ENCODE measurements around the gene RNF207. TPM values are rescaled to one million over a fixed set of nuclear protein-coding genes. Genes with fewer than 3 reads are reported as not detected.

RNF207 gene
- total and polyA plus RNA-seq, 2 donors: 3.0 to 18.8 TPM

- H3K36me3 ChIP-seq (ENCODE audit: control insufficient read depth in 2 of 2, insufficient read depth in 2 of 2, low read length in 1 of 2): no peaks in the 10 kb centered on the region
- H3K4me1 ChIP-seq (ENCODE audit: control insufficient read depth in 2 of 2, insufficient read depth in 2 of 2, low read length in 2 of 2): peaks cover 4 to 9% of the 10 kb centered on the region in 2 donors
- no peaks in the 10 kb centered on the region for H3K9me3 ChIP-seq (ENCODE audit: control insufficient read depth in 2 of 2, insufficient read depth in 1 of 2, low read length in 1 of 2)
- DNase-seq (ENCODE audit: low read depth in 6 of 9, low spot score in 9 of 9): no peak
- no peak overlapping the region for H3K4me3 ChIP-seq (ENCODE audit: low read length in 2 of 2)
- WGBS: 69% methylated on average over 19 of the region's 19 CpGs
- H3K27ac ChIP-seq (ENCODE audit: low read depth in 1 of 2, low read length in 1 of 2): no peak overlapping the region
- peaks cover 61 to 85% of the 10 kb centered on the region in 2 donors for H3K27me3 ChIP-seq (ENCODE audit: control insufficient read depth in 2 of 2, insufficient read depth in 1 of 2, low read length in 1 of 2)
Observed at GRCh38 chr1:6207075-6207885, 1.4 kb downstream of the RNF207 start.

DNA sequence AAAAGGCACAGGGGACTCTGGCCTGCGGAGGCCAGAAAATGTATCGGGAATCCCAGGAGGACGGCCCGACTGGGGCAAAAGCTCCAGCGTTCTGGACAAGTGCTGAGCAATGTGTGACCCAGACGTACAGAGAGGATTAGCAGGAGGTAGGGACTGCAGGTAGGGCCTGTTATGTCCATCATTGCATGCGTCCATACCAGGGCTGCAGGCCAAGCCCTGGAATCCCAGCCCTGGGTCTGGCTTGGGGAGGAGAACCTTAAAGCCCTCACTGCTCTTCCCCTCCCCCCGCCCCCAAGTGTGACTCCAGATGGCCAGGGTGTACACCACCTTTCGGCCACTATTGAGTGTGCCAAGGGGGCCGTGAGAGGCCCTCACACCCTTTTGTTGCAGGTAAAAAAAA, 2.0 kb downstream of the RNF207 start:
- Histone ChIP-seq H3K4me1 (ENCODE audit: control insufficient read depth in 2 of 2, insufficient read depth in 2 of 2, low read length in 2 of 2) (peaks cover 4 to 9% of the 10 kb centered on the region in 2 donors), H3K36me3 (ENCODE audit: control insufficient read depth in 2 of 2, insufficient read depth in 2 of 2, low read length in 1 of 2) (no peaks in the 10 kb centered on the region), H3K4me3 (ENCODE audit: low read length in 2 of 2) (no peak overlapping the region), H3K27me3 (ENCODE audit: control insufficient read depth in 2 of 2, insufficient read depth in 1 of 2, low read length in 1 of 2) (peaks cover 64 to 90% of the 10 kb centered on the region in 2 donors), H3K9me3 (ENCODE audit: control insufficient read depth in 2 of 2, insufficient read depth in 1 of 2, low read length in 1 of 2) (no peaks in the 10 kb centered on the region), H3K27ac (ENCODE audit: low read depth in 1 of 2, low read length in 1 of 2) (no peak overlapping the region)
- WGBS: 84% methylated on average over 10 of the region's 10 CpGs
- no peak for DNase-seq (ENCODE audit: low read depth in 6 of 9, low spot score in 9 of 9)

- Histone ChIP-seq H3K4me1 (ENCODE audit: control insufficient read depth in 2 of 2, insufficient read depth in 2 of 2, low read length in 2 of 2) (peaks cover 4 to 9% of the 10 kb centered on the region in 2 donors), H3K27me3 (ENCODE audit: control insufficient read depth in 2 of 2, insufficient read depth in 1 of 2, low read length in 1 of 2) (peaks cover 68 to 96% of the 10 kb centered on the region in 2 donors), H3K9me3 (ENCODE audit: control insufficient read depth in 2 of 2, insufficient read depth in 1 of 2, low read length in 1 of 2) (no peaks in the 10 kb centered on the region), H3K4me3 (ENCODE audit: low read length in 2 of 2) (peak overlapping the region in 1 of 2 donors; percentile 20), H3K27ac (ENCODE audit: low read depth in 1 of 2, low read length in 1 of 2) (no peak overlapping the region), H3K36me3 (ENCODE audit: control insufficient read depth in 2 of 2, insufficient read depth in 2 of 2, low read length in 1 of 2) (no peaks in the 10 kb centered on the region)
- 3% methylated on average over 99 of the region's 99 CpGs for WGBS
- DNase-seq (ENCODE audit: low read depth in 6 of 9, low spot score in 9 of 9): peak in 1 of 9 donors; percentile 15
Observed at GRCh38 chr1:6208723-6209660, 3.1 kb downstream of the RNF207 start.

DNA sequence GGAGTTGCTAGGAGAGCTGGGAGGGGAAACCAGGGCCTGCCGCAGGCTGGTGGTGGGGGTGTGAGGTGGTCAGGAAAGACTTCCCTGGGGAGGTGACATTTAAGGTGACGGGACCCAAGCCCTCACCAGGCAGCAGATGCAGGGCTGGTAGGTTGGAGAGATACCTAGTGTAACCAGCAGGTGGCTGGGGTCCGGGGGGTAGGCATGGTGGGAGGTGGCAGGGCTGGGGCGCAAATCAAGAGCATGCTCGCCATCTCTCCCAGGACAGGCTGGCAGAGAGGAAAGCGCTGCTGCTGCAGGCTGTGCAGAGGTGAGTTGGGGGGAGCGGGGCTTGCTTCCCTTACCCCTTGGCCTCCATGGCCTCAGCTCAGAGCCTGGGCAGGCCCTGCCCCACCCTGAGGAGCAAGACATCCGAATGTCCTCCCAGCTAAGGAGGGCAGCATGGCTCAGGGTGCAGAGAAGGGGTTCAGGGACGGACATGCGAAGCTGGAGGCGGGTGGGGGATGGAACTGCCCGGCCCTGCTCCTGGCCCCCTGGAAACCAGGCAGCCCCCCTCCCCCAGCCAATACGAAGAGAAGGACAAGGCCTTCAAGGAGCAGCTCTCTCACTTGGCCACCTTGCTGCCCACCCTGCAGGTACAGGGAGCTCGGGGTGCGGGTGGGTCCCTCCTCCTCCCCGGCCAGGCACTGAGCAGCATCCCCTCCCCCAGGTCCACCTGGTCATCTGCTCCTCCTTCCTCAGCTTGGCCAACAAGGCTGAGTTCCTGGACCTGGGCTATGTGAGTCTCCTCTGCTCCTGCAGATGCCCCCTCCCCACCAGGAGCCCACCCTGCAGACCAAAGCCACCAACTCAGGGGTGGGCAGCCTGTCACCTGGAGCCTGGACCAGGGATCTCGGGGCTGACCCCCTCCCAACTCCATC, 4.0 kb downstream of the RNF207 start:
- H3K4me1 ChIP-seq (ENCODE audit: control insufficient read depth in 2 of 2, insufficient read depth in 2 of 2, low read length in 2 of 2): peaks cover 3 to 7% of the 10 kb centered on the region in 2 donors
- H3K36me3 ChIP-seq (ENCODE audit: control insufficient read depth in 2 of 2, insufficient read depth in 2 of 2, low read length in 1 of 2): no peaks in the 10 kb centered on the region

GRCh38 chr1:6210591-6211355, 4.9 kb downstream of the RNF207 start:
- no peak overlapping the region for H3K4me3 ChIP-seq (ENCODE audit: low read length in 2 of 2)
- no peak overlapping the region for H3K27ac ChIP-seq (ENCODE audit: low read depth in 1 of 2, low read length in 1 of 2)
- peaks cover 58 to 79% of the 10 kb centered on the region in 2 donors for H3K27me3 ChIP-seq (ENCODE audit: control insufficient read depth in 2 of 2, insufficient read depth in 1 of 2, low read length in 1 of 2)
- peaks cover 2 to 5% of the 10 kb centered on the region in 2 donors for H3K4me1 ChIP-seq (ENCODE audit: control insufficient read depth in 2 of 2, insufficient read depth in 2 of 2, low read length in 2 of 2)
- no peak for DNase-seq (ENCODE audit: low read depth in 6 of 9, low spot score in 9 of 9)
- 97% methylated on average over 29 of the region's 29 CpGs for WGBS
- H3K9me3 ChIP-seq (ENCODE audit: control insufficient read depth in 2 of 2, insufficient read depth in 1 of 2, low read length in 1 of 2): no peaks in the 10 kb centered on the region
- no peaks in the 10 kb centered on the region for H3K36me3 ChIP-seq (ENCODE audit: control insufficient read depth in 2 of 2, insufficient read depth in 2 of 2, low read length in 1 of 2)

More for the DNA sequence above, 4.0 kb downstream of the RNF207 start:
- Histone ChIP-seq H3K4me3 (ENCODE audit: low read length in 2 of 2) (no peak overlapping the region), H3K9me3 (ENCODE audit: control insufficient read depth in 2 of 2, insufficient read depth in 1 of 2, low read length in 1 of 2) (no peaks in the 10 kb centered on the region), H3K27me3 (ENCODE audit: control insufficient read depth in 2 of 2, insufficient read depth in 1 of 2, low read length in 1 of 2) (peaks cover 67 to 88% of the 10 kb centered on the region in 2 donors), H3K27ac (ENCODE audit: low read depth in 1 of 2, low read length in 1 of 2) (no peak overlapping the region)
- WGBS: 85% methylated on average over 17 of the region's 17 CpGs
- no peak for DNase-seq (ENCODE audit: low read depth in 6 of 9, low spot score in 9 of 9)

- Histone ChIP-seq H3K27me3 (ENCODE audit: control insufficient read depth in 2 of 2, insufficient read depth in 1 of 2, low read length in 1 of 2) (peaks cover 48 to 70% of the 10 kb centered on the region in 2 donors), H3K9me3 (ENCODE audit: control insufficient read depth in 2 of 2, insufficient read depth in 1 of 2, low read length in 1 of 2) (no peaks in the 10 kb centered on the region), H3K36me3 (ENCODE audit: control insufficient read depth in 2 of 2, insufficient read depth in 2 of 2, low read length in 1 of 2) (no peaks in the 10 kb centered on the region), H3K4me3 (ENCODE audit: low read length in 2 of 2) (no peak overlapping the region), H3K27ac (ENCODE audit: low read depth in 1 of 2, low read length in 1 of 2) (no peak overlapping the region), H3K4me1 (ENCODE audit: control insufficient read depth in 2 of 2, insufficient read depth in 2 of 2, low read length in 2 of 2) (peaks cover 2 to 5% of the 10 kb centered on the region in 2 donors)
- no peak for DNase-seq (ENCODE audit: low read depth in 6 of 9, low spot score in 9 of 9)
- 89% methylated on average over 16 of the region's 16 CpGs for WGBS
Observed at GRCh38 chr1:6211731-6212130, 5.8 kb downstream of the RNF207 start.

DNA sequence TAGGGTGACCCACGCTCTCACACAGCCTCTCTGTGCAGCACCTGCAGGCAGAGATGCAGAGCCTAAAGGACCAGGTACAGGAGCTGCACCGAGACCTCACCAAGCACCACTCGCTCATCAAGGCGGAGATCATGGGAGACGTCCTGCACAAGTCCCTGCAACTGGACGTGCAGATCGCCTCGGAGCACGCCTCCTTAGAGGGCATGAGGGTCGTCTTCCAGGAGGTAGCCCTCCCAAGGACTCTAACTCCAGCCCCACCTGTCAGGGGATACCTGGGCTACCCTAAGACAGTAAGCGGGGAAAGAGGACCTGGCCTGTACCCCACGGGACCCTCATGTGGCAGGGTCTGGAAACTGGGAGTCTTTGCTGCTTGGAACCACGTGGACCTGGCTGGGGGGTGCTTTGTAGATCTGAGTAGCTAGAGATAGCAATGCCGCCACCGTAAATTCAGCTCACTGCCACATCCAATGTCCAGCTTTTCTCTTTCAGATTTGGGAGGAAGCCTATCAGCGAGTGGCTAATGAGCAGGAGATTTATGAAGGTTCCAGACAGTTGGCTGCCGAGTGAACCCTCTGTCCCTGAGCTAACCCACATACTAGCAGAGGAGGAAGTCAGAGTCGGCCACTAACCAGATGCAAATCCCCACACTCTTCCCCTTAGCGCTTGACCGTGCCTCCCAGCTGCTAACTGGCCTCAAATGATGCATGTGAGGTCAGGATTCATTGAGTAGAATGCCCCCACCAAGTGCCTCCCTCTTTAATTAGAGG, 6.5 kb downstream of the RNF207 start:
- H3K27me3 ChIP-seq (ENCODE audit: control insufficient read depth in 2 of 2, insufficient read depth in 1 of 2, low read length in 1 of 2): peaks cover 42 to 63% of the 10 kb centered on the region in 2 donors
- peaks cover 2 to 5% of the 10 kb centered on the region in 2 donors for H3K4me1 ChIP-seq (ENCODE audit: control insufficient read depth in 2 of 2, insufficient read depth in 2 of 2, low read length in 2 of 2)
- H3K36me3 ChIP-seq (ENCODE audit: control insufficient read depth in 2 of 2, insufficient read depth in 2 of 2, low read length in 1 of 2): no peaks in the 10 kb centered on the region
- H3K9me3 ChIP-seq (ENCODE audit: control insufficient read depth in 2 of 2, insufficient read depth in 1 of 2, low read length in 1 of 2): no peaks in the 10 kb centered on the region
- no peak overlapping the region for H3K27ac ChIP-seq (ENCODE audit: low read depth in 1 of 2, low read length in 1 of 2)
- no peak for DNase-seq (ENCODE audit: low read depth in 6 of 9, low spot score in 9 of 9)
- H3K4me3 ChIP-seq (ENCODE audit: low read length in 2 of 2): no peak overlapping the region
- WGBS: 56% methylated on average over 20 of the region's 20 CpGs
